IgD-negative memory B cell (primary cell): Measurements from ENCODE around the gene USP49. TPM values are rescaled to one million over a fixed set of nuclear protein-coding genes. Genes with fewer than 3 reads are reported as not detected.
"Not testable (repeated sequence)": the region's sequence is repeated elsewhere in the genome, so short reads cannot be mapped to it uniquely, and the experiment has no call there.

Experiments used
- H3K27ac Mint-ChIP-seq, 3 donors: one replicate each; pipeline ENCODE4 v1.8.0; 2020 to 2022; ENCODE audit warnings: mild to moderate bottlenecking in 3 of 3, mixed read lengths in 3 of 3, moderate library complexity in 1 of 3
- H3K27me3 Mint-ChIP-seq: one replicate; pipeline ENCODE4 v1.8.0; 2021; ENCODE audit warnings: mixed read lengths
- H3K36me3 Mint-ChIP-seq: one replicate; pipeline ENCODE4 v1.8.0; 2020; ENCODE audit warnings: mild to moderate bottlenecking, mixed read lengths
- H3K4me1 Mint-ChIP-seq, 3 donors: one replicate each; pipeline ENCODE4 v1.8.0; 2020 to 2022; ENCODE audit warnings: mixed read lengths in 3 of 3, mild to moderate bottlenecking in 1 of 3
- H3K4me3 Mint-ChIP-seq, 4 donors: one replicate each; pipeline ENCODE4 v1.8.0; 2020 to 2022; ENCODE audit warnings: mild to moderate bottlenecking in 4 of 4, mixed read lengths in 4 of 4, moderate library complexity in 3 of 4
- H3K9me3 Mint-ChIP-seq, 3 donors: one replicate each; pipeline ENCODE4 v1.8.0; 2020 to 2021; ENCODE audit warnings: mixed read lengths in 3 of 3, mild to moderate bottlenecking in 1 of 3
- polyA plus RNA-seq: library from polyadenylated mRNA; unstranded; fragments of 300-500 nt; fragmentation: Illumina TruSeq; gene quantifications from one replicate; pipeline ENCODE4 v1.2.3, GENCODE V29; 2021

USP49 gene
- polyA plus RNA-seq, 1 donor from 2014 or later = 1.5 TPM

DNA sequence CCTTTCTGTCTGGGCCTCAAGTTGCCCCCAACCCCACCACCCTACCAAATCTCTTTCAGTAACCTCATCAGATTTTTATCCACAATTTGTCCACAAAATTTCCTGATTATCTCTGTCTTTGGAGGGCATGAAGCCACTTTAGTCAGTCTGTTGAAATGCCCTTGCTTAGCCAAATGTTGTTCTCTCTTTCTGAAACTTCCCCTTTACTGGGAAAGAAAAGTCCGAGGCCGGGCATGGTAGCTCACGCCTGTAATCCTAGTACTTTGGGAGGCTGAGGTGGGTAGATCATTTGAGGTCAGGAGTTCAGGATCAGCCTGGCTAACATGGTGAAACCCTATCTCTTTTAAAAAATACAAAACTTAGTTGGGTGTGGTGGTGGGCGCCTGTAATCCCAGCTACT lies 73.9 kb downstream of the USP49 start:
- Mint-ChIP-seq H3K27ac (peak overlapping the region in 1 of 3 donors; percentile 59), H3K4me3 (no peak overlapping the region), H3K4me1 (no peaks in the 10 kb centered on the region), H3K9me3 (no peaks in the 10 kb centered on the region), H3K36me3 (no peaks in the 10 kb centered on the region), H3K27me3 (no peaks in the 10 kb centered on the region)

DNA sequence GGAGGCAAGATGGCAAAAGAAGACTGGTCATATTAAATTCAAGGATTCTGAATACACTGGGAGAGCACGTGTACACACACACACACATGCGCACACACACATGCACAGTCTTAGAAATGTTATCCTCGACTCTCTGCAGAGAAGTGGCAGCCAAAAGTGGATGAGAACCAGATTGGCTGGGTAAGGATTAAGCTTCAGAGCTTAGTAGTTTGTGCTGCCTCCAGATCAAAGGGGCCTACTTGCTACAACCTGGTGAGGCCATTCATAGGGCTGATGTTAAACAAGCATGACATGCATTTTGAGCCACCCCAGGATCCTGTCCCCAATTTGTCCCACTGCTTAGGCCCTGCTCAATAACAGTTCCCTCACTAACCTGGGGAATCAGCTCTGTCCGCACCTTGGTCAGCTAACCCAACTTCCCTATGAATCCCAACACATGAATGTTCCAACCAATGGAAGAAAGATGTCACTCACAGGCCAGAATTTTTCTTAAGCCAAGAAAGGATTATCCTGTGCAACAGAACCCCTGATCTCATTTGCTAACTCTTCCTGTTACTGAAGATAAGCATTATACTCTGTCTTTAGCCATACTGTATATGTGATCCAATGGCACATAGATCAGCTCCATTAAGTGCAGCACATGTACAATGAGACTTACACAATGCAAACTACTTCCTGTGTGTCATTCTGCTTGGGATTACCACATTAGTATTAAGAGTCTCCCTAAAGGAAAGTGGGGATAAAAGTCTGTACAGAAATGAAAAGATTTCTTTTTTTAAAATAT lies 76.7 kb downstream of the USP49 start:
- Mint-ChIP-seq H3K9me3 (no peaks in the 10 kb centered on the region), H3K27me3 (no peaks in the 10 kb centered on the region), H3K36me3 (no peaks in the 10 kb centered on the region), H3K27ac (no peak overlapping the region), H3K4me3 (no peak overlapping the region), H3K4me1 (no peaks in the 10 kb centered on the region)

DNA sequence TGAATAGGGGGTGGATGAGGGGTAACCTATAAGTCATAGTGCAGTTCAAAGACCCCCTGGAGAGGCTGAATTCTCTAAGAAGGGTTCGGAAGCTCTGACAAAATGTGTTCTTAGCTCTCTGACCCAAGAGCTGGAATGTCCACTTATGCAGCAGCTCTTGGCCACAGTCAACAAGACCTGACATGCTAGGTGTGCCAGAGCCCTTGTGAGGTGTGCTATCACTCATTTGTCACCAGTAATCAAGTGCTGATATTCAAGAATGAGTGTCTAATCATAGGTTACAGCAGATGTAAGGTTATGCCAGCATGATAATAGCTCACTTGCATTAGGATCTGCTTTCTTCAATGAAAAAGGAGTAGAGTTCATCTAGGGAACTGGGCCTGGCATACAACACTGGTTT lies 79.6 kb downstream of the USP49 start:
- no peak overlapping the region for H3K27ac Mint-ChIP-seq

DNA sequence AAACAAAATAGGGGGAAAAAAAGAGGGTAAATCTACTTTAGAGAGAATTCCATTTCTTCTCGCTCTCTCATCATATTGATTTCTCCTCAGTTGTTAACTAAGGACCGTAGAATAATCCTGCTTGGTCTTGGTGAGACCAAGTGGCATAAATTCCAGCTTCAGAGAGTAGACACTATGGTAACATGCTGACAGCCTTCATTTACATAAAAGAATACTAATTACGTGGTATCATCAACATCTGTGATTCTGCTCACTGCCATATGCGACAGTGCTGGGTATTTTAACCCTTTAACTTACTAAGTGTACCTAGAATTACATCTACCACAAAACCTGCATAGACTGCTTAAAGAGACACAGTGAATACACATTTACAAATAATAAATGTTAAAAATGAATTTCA lies 80.5 kb downstream of the USP49 start:
- Mint-ChIP-seq H3K27ac (no peak overlapping the region), H3K4me3 (no peak overlapping the region), H3K27me3 (no peaks in the 10 kb centered on the region), H3K4me1 (no peaks in the 10 kb centered on the region), H3K36me3 (peaks cover 1% of the 10 kb centered on the region), H3K9me3 (no peaks in the 10 kb centered on the region)

More for the DNA sequence above, 79.6 kb downstream of the USP49 start:
- Mint-ChIP-seq H3K9me3 (no peaks in the 10 kb centered on the region), H3K4me3 (no peak overlapping the region), H3K27me3 (no peaks in the 10 kb centered on the region), H3K4me1 (no peaks in the 10 kb centered on the region), H3K36me3 (peaks cover 1% of the 10 kb centered on the region)

GRCh38 chr6:41813956-41814355 lies 81.2 kb downstream of the USP49 start:
- Mint-ChIP-seq H3K4me3 (no peak overlapping the region), H3K36me3 (peaks cover 1% of the 10 kb centered on the region), H3K27me3 (no peaks in the 10 kb centered on the region), H3K4me1 (no peaks in the 10 kb centered on the region), H3K27ac (no peak overlapping the region), H3K9me3 (no peaks in the 10 kb centered on the region)

DNA sequence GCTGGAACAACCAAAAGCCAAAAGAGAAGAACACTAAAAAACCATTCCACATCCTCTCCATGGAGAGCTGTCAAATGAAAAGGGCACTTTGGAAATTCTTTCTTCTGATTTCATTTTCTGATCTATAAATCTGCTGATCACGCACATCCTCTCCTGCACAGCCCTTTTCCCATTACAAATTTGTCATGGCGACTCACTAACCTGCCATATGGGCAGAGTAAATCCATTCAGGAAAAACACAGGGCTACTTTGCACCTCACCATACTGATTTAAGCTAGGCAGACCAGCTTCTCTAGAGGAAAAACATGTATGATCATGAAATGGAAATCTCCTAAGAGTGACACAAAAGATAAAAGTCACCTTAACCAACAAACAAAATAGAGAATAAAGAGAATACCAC lies 81.7 kb downstream of the USP49 start:
- Mint-ChIP-seq H3K4me3 (no peak overlapping the region), H3K4me1 (no peaks in the 10 kb centered on the region), H3K9me3 (no peaks in the 10 kb centered on the region)

GRCh38 chr6:41811946-41812345 lies 83.2 kb downstream of the USP49 start:
- not testable (repeated sequence) for H3K27ac Mint-ChIP-seq, H3K27me3 Mint-ChIP-seq, H3K4me1 Mint-ChIP-seq, H3K36me3 Mint-ChIP-seq, H3K9me3 Mint-ChIP-seq, H3K4me3 Mint-ChIP-seq

More for the DNA sequence above, 81.7 kb downstream of the USP49 start:
- Mint-ChIP-seq H3K36me3 (peaks cover 1% of the 10 kb centered on the region), H3K27me3 (no peaks in the 10 kb centered on the region), H3K27ac (no peak overlapping the region)

- no peak overlapping the region for H3K4me3 Mint-ChIP-seq
- H3K36me3 Mint-ChIP-seq = peaks cover 1% of the 10 kb centered on the region
- no peaks in the 10 kb centered on the region for H3K9me3 Mint-ChIP-seq
- H3K27me3 Mint-ChIP-seq = no peaks in the 10 kb centered on the region
- H3K4me1 Mint-ChIP-seq = no peaks in the 10 kb centered on the region
- H3K27ac Mint-ChIP-seq = no peak overlapping the region
Measured at GRCh38 chr6:41811095-41811494, 84.1 kb downstream of the USP49 start.

DNA sequence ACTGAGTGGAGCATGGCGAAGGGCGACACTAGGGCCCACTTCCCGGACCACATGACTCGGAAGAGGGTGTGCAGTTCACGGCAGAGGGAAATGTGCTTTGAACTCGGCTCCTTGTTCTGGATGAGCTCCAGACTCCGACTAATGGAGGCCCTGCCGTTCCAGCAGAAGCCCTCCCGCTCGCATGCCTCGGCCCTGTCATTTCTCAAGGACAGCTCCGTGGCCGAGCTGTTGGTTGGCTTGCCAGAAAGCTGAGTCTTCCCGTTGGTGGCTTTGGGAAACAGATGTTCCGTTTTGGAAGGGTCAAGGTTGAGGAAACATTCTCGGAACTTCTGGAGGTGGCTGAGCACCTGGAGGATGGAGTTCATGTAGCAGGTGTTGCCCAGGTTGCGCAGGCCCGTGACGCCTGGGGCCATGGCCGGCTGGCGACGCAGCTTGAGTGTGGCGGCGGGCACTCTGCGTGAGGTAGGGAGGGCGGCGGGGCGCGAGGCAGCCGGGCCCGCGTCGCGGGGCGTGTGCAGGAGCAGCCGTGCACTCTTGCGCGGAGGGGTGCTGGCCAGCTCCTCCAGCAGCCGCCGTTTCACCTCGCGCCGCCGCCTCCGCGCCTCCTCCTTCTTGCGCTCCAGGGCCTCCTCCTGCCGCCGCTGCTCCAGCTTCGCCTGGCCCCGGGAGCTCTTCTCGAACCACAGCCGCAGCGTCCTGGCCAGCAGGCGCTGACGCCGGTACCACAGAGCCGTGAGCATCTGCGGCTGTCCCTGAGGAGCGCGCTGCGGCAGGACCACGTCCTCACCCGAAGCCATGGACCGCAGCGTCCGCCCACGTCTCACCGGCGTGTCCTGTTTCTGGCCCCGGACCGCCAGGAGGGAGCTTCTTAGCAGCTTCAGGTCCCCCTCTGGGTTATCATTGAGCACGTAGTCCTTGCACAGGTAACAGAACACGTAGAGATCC lies 89.1 kb downstream of the USP49 start:
- H3K4me1 Mint-ChIP-seq = peaks cover 0 to 2% (median 0%) of the 10 kb centered on the region in 3 donors
- no peaks in the 10 kb centered on the region for H3K27me3 Mint-ChIP-seq
- H3K4me3 Mint-ChIP-seq = no peak overlapping the region
- no peaks in the 10 kb centered on the region for H3K9me3 Mint-ChIP-seq
- H3K27ac Mint-ChIP-seq = no peak overlapping the region
- peaks cover 1% of the 10 kb centered on the region for H3K36me3 Mint-ChIP-seq

DNA sequence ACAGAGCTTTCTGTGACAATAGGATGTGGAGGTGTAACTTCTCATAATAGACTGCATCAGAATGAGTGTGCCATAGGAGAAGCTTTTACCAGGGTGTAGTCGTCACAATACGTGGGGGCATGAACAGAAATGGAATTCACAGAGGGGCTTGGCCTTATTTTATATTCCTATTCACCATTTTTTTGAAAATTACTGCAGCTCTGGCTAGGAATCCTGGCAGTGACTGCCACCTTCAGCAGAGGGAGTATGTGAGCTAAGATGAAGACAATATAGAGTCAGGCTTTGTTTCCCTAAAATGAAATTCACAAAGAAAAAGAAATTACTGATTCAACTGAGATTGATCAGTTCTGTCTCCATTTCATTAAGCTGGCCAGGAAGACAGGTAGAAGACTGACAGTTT lies 93.8 kb downstream of the USP49 start:
- peaks cover 5% of the 10 kb centered on the region for H3K36me3 Mint-ChIP-seq
- no peak overlapping the region for H3K27ac Mint-ChIP-seq
- H3K9me3 Mint-ChIP-seq = no peaks in the 10 kb centered on the region
- no peaks in the 10 kb centered on the region for H3K27me3 Mint-ChIP-seq
- no peak overlapping the region for H3K4me3 Mint-ChIP-seq
- peaks cover 0 to 2% (median 0%) of the 10 kb centered on the region in 3 donors for H3K4me1 Mint-ChIP-seq

- Mint-ChIP-seq H3K27me3 (no peaks in the 10 kb centered on the region), H3K36me3 (peaks cover 3% of the 10 kb centered on the region), H3K4me3 (no peak overlapping the region), H3K9me3 (no peaks in the 10 kb centered on the region), H3K27ac (no peak overlapping the region), H3K4me1 (peaks cover 0 to 5% (median 0%) of the 10 kb centered on the region in 3 donors)
Measured at GRCh38 chr6:41799559-41799911, 95.6 kb downstream of the USP49 start.

DNA sequence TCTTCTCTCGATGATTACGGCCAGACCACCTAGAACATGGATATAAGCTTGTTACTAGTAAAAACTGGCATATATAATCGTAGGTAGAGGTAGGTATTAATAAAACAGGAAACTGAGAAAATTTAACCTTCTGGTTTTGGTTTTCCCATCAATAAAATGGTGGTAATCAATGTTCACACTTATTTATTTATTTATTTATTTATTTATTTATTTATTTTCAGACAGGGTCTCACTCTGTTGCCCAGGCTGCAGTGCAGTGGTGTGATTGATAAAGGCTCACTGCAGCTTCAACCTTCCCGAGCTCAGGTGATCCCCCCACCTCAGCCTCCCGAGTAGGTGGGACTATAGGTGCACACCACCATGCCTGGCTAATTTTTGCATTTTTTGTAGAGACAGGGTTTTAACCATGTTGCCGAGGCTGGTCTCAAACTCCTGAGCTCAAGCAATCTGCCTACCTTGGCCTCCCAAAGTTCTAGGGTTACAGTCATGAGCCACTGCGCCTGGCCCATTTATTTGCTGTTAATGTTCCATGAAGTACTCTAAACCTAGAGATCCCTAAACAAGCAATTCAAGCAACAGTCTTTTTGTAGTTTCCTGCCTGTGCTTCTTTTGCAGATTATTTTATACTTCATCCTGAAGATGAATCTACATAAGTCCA lies 96.1 kb downstream of the USP49 start:
- Mint-ChIP-seq H3K27me3 (no peaks in the 10 kb centered on the region), H3K9me3 (no peaks in the 10 kb centered on the region), H3K4me3 (no peak overlapping the region), H3K36me3 (peaks cover 3% of the 10 kb centered on the region), H3K27ac (peak overlapping the region in 1 of 3 donors; percentile 63), H3K4me1 (peaks cover 0 to 3% (median 0%) of the 10 kb centered on the region in 3 donors)

DNA sequence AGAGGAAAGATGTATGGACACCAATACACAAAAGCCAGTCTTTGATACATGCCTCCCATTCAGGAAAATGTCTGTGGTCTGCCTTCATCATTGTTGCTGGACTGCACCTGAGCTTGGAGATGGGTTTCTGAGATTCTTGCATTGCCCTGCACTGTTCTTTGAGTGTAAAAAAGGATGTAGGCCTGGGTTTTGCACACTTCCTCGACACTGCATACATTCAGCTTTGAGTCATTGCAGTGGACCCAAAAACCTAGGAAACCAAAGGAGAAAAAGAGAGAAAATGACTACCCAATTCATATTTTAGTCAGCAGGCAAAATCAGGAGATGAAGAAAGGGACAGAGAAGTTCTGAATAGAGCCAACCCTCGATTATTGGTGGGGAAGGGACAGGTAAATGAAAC lies 98.7 kb downstream of the USP49 start:
- peaks cover 0 to 3% (median 0%) of the 10 kb centered on the region in 3 donors for H3K4me1 Mint-ChIP-seq
- no peak overlapping the region for H3K4me3 Mint-ChIP-seq
- no peaks in the 10 kb centered on the region for H3K9me3 Mint-ChIP-seq
- no peaks in the 10 kb centered on the region for H3K27me3 Mint-ChIP-seq
- H3K27ac Mint-ChIP-seq = no peak overlapping the region
- peaks cover 3% of the 10 kb centered on the region for H3K36me3 Mint-ChIP-seq

DNA sequence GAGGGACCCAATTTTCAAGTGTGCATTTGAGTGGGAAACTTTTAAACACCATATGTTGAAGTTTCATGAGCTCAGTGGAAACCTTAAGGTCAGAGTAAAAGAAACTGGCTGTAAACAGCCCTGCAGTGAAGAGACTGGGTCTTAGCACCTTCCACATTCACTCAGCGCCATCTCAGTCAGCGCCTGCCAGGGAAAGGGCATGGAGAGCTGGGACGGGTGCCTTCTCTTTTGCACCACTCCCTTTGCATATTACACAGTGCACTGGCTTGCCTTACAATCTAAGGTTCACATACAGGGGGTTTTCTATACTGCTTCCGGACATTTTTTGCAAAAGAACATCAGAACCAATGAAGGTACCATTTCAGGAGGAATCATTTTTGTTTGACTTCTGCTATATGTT lies 103.2 kb downstream of the USP49 start:
- no peak overlapping the region for H3K27ac Mint-ChIP-seq
- no peak overlapping the region for H3K4me3 Mint-ChIP-seq
- H3K27me3 Mint-ChIP-seq = no peaks in the 10 kb centered on the region
- no peaks in the 10 kb centered on the region for H3K36me3 Mint-ChIP-seq
- H3K9me3 Mint-ChIP-seq = no peaks in the 10 kb centered on the region
- H3K4me1 Mint-ChIP-seq = peaks cover 6 to 17% (median 13%) of the 10 kb centered on the region in 3 donors

- H3K36me3 Mint-ChIP-seq = no peaks in the 10 kb centered on the region
- H3K4me3 Mint-ChIP-seq = no peak overlapping the region
- no peaks in the 10 kb centered on the region for H3K27me3 Mint-ChIP-seq
- H3K9me3 Mint-ChIP-seq = no peaks in the 10 kb centered on the region
- H3K27ac Mint-ChIP-seq = no peak overlapping the region
- peaks cover 6 to 17% (median 13%) of the 10 kb centered on the region in 3 donors for H3K4me1 Mint-ChIP-seq
Measured at GRCh38 chr6:41791305-41791704, 103.9 kb downstream of the USP49 start.
